NCI-H146 (cell line): Measurements from ENCODE around the gene NOS3.
"Not testable (repeated sequence)": the region's sequence is repeated elsewhere in the genome, so short reads cannot be mapped to it uniquely, and the experiment has no call there.

ENCODE experiments used
- DNase-seq: peaks from one replicate; lab custom pipeline; 2025; lab: John Stamatoyannopoulos, UW

NOS3 gene

GRCh38 chr7:151000897-151001495, 10.2 kb downstream of the NOS3 start:
- no peak for DNase-seq

GRCh38 chr7:151001546-151001945, 10.7 kb downstream of the NOS3 start:
- no peak for DNase-seq

GRCh38 chr7:151003572-151003971, 12.8 kb downstream of the NOS3 start:
- DNase-seq, result peak; percentile 18

- no peak for DNase-seq
Measured at GRCh38 chr7:151005566-151005965, 14.7 kb downstream of the NOS3 start.

GRCh38 chr7:151006590-151007300, 15.9 kb downstream of the NOS3 start:
- no peak for DNase-seq

GRCh38 chr7:151007469-151007898, 16.7 kb downstream of the NOS3 start:
- DNase-seq, result no peak

GRCh38 chr7:151008143-151008510, 17.3 kb downstream of the NOS3 start:
- DNase-seq, result no peak

GRCh38 chr7:151008511-151009323, 17.9 kb downstream of the NOS3 start:
- DNase-seq, result no peak

GRCh38 chr7:151009327-151010036, 18.7 kb downstream of the NOS3 start:
- no peak for DNase-seq

GRCh38 chr7:151010037-151010306, 19.2 kb downstream of the NOS3 start:
- no peak for DNase-seq

GRCh38 chr7:151010307-151011096, 19.7 kb downstream of the NOS3 start:
- no peak for DNase-seq

GRCh38 chr7:151011097-151011409, 20.2 kb downstream of the NOS3 start:
- DNase-seq, result no peak

GRCh38 chr7:151011616-151012015, 20.8 kb downstream of the NOS3 start:
- not testable (repeated sequence) for DNase-seq

- DNase-seq, result no peak
Measured at GRCh38 chr7:151012031-151012692, 21.3 kb downstream of the NOS3 start.

GRCh38 chr7:151012911-151013347, 22.1 kb downstream of the NOS3 start:
- no peak for DNase-seq

GRCh38 chr7:151013356-151013732, 22.5 kb downstream of the NOS3 start:
- no peak for DNase-seq

- no peak for DNase-seq
Measured at GRCh38 chr7:151013733-151014497, 23.1 kb downstream of the NOS3 start.

- no peak for DNase-seq
Measured at GRCh38 chr7:151014950-151015349, 24.1 kb downstream of the NOS3 start.

GRCh38 chr7:151015967-151016366, 25.1 kb downstream of the NOS3 start:
- no peak for DNase-seq

- DNase-seq, result no peak
Measured at GRCh38 chr7:151016505-151016904, 25.7 kb downstream of the NOS3 start.

- DNase-seq, result no peak
Measured at GRCh38 chr7:151016942-151017341, 26.1 kb downstream of the NOS3 start.
